K562 (cell line): Measurements from ENCODE around the gene MYL3. TPM values are rescaled to one million over a fixed set of nuclear protein-coding genes. Genes with fewer than 3 reads are reported as not detected.

ENCODE experiments used
- ATAC-seq: fragments of 200-7000 bp; cut with Tn5 transposase; 3 replicates; pipeline ENCODE4 v1.9.1; 2020; ENCODE audit warnings: moderate library complexity
- BruUV-seq: library from RNA; stranded (reverse); fragments of 400-500 nt; replicated peaks from 2 replicates; lab custom pipeline; 2021; lab: Mats Ljungman, UMichigan
- CTCF ChIA-PET: fragments of 300-600 bp; formaldehyde crosslinking; extraction: SDS; loops from one replicate; lab custom pipeline; 2021; ENCODE audit warnings: low intra/inter-chr PET ratio; lab: Yijun Ruan, JAX
- POLR2A ChIA-PET: fragments of 300-600, 350-650 bp; sonication (Branson Sonifier 250); formaldehyde crosslinking; extraction: SDS; loops from one replicate; lab custom pipeline; 2021; ENCODE audit warnings: antibody characterized with exemption, inconsistent platforms; lab: Yijun Ruan, JAX
- DNase-seq, 4 experiments: peaks; one replicate each; pipeline versions ENCODE4 v3.0.0 to v3.0.0-alpha.2; 2011 to 2018; ENCODE audit warnings: low spot score in 3 of 4, mixed read lengths in 3 of 4; ENCODE audit errors: extremely low read depth in 1 of 4
- FAIRE-seq: peaks from 2 replicates; lab custom pipeline; 2011; peaks lifted over from hg19 to GRCh38; lab: Jason Lieb, UNC
- H2AFZ ChIP-seq: 2 replicates; pipeline ENCODE4 v1.6.0; 2011; ENCODE audit warnings: low read depth, low read length, control low read depth, inconsistent platforms
- H3K27ac ChIP-seq: fragments of 200-600 bp; 3 replicates; pipeline ENCODE4 v1.8.0; 2011; ENCODE audit warnings: low read depth, mild to moderate bottlenecking, control low read depth, inconsistent platforms, low read length, moderate library complexity, mixed read lengths; ENCODE audit errors: extremely low read depth
- H3K27me3 ChIP-seq, 2 experiments: fragments of 300-600 bp in 1 of 2; 2 replicates in 1 of 2; 3 replicates in 1 of 2; pipeline versions ENCODE4 v1.6.0 to v1.8.0; 2011; ENCODE audit warnings: inconsistent platforms in 2 of 2, low read length in 2 of 2, mild to moderate bottlenecking in 1 of 2, mixed read lengths in 1 of 2, moderate library complexity in 1 of 2; ENCODE audit not compliant: control insufficient read depth in 2 of 2, insufficient read depth in 2 of 2
- H3K36me3 ChIP-seq: fragments of 300-600 bp; 3 replicates; pipeline ENCODE4 v1.8.0; 2011; ENCODE audit warnings: mild to moderate bottlenecking, low read length, inconsistent platforms; ENCODE audit not compliant: control insufficient read depth, insufficient read depth
- H3K4me1 ChIP-seq, 2 experiments: fragments of 200-600 bp in 1 of 2; replicated peaks in 1 of 2; 2 replicates in 1 of 2; 3 replicates in 1 of 2; pipeline versions ENCODE4 v1.5.1 to v1.8.0; 2011; ENCODE audit warnings: inconsistent platforms in 2 of 2, low read length in 2 of 2, mild to moderate bottlenecking in 1 of 2, mixed read lengths in 1 of 2, moderate library complexity in 1 of 2; ENCODE audit not compliant: control insufficient read depth in 2 of 2, insufficient read depth in 2 of 2
- H3K4me2 ChIP-seq: 2 replicates; pipeline ENCODE4 v1.6.1; 2011; ENCODE audit warnings: low read length, control low read depth, inconsistent platforms, mixed read lengths; ENCODE audit not compliant: insufficient read depth
- H3K4me3 ChIP-seq: fragments of 200-600 bp; sonication (generic), shearing (Covaris generic); 2 replicates; pipeline ENCODE4 v1.5.1; 2016; ENCODE audit warnings: control low read depth, inconsistent platforms
- H3K79me2 ChIP-seq: fragments of 200-600 bp; 3 replicates; pipeline ENCODE4 v1.8.0; 2011; ENCODE audit warnings: low read length, inconsistent platforms; ENCODE audit not compliant: control insufficient read depth, insufficient read depth
- H3K9ac ChIP-seq, 2 experiments: 2 replicates each; pipeline versions ENCODE4 v1.6.0 to v1.6.1; 2011; ENCODE audit warnings: low read depth in 2 of 2, low read length in 2 of 2, control low read depth in 1 of 2, inconsistent platforms in 1 of 2, mild to moderate bottlenecking in 1 of 2, mixed read lengths in 1 of 2; ENCODE audit not compliant: insufficient read depth in 1 of 2
- H3K9me1 ChIP-seq: one replicate; pipeline ENCODE4 v1.6.0; 2011; ENCODE audit warnings: inconsistent platforms, mild to moderate bottlenecking, low read length, moderate library complexity; ENCODE audit not compliant: control insufficient read depth, insufficient read depth
- H3K9me3 ChIP-seq: replicated peaks from 2 replicates; pipeline ENCODE4 v1.5.1; 2011; ENCODE audit warnings: low read depth, low read length, inconsistent platforms; ENCODE audit not compliant: control insufficient read depth, insufficient read depth
- H4K20me1 ChIP-seq: replicated peaks from 2 replicates; pipeline ENCODE4 v1.6.1; 2011; ENCODE audit warnings: low read length, inconsistent platforms, mixed read lengths; ENCODE audit not compliant: control insufficient read depth, insufficient read depth
- GATAD2A ChIP-seq: fragments of 450-650 bp; IDR thresholded peaks from 2 replicates; pipeline ENCODE4 v1.6.1; 2017
- KLF1 ChIP-seq: fragments of 450-650 bp; IDR thresholded peaks from 2 replicates; pipeline ENCODE4 v1.6.1; 2016; ENCODE audit warnings: missing genetic modification characterization, missing compliant biosample characterization
- KLF6 ChIP-seq: fragments of 250-450 bp; sonication (Bioruptor Pico); IDR thresholded peaks from 2 replicates; pipeline ENCODE4 v1.4.0; 2020; ENCODE audit warnings: mild to moderate bottlenecking, moderate library complexity, borderline replicate concordance
- MAFF ChIP-seq: IDR thresholded peaks from 2 replicates; pipeline ENCODE4 v1.6.1; 2012; ENCODE audit warnings: low read length, improper control_type of control experiment
- SLC30A9 ChIP-seq: fragments of 250-450 bp; sonication (Bioruptor Pico); IDR thresholded peaks from 2 replicates; pipeline ENCODE4 v1.8.0; 2022; ENCODE audit warnings: mild to moderate bottlenecking, moderate library complexity
- TCF15 ChIP-seq: fragments of 250-450 bp; sonication (Bioruptor Pico); IDR thresholded peaks from 2 replicates; pipeline ENCODE4 v1.8.0; 2022; ENCODE audit warnings: moderate library complexity, mild to moderate bottlenecking, inconsistent platforms
- TRIM24 ChIP-seq, 2 experiments: fragments of 450-650 bp; IDR thresholded peaks; 2 replicates each; pipeline ENCODE4 v1.6.1; 2016
- ZKSCAN3 ChIP-seq: fragments of 250-450 bp; sonication (Bioruptor Pico); IDR thresholded peaks from 2 replicates; pipeline ENCODE4 v1.4.0; 2020
- ZMIZ1 ChIP-seq, 2 experiments: fragments of 150-350 bp in 1 of 2; IDR thresholded peaks; 2 replicates each; pipeline ENCODE4 v1.6.1; 2012 to 2016; ENCODE audit warnings: low read depth in 2 of 2, low read length in 2 of 2, mild to moderate bottlenecking in 1 of 2, moderate library complexity in 1 of 2
- ZNF77 ChIP-seq: fragments of 250-450 bp; sonication (Bioruptor Pico); IDR thresholded peaks from 2 replicates; pipeline ENCODE4 v1.5.0; 2020
- WGBS: fragments of 100-300 bp; shearing (Covaris generic); methylation state at CpG from one replicate; pipeline ENCODE4 v1.1.6; 2016; ENCODE audit warnings: low coverage, mixed read lengths; ENCODE audit not compliant: insufficient coverage; ENCODE audit errors: missing lambda C conversion rate; 5-methylcytosine and 5-hydroxymethylcytosine counted together
- in situ Hi-C: fragments of 300-500 bp; cut with MboI; formaldehyde crosslinking; loops from 4 replicates; pipeline ENCODE4 v1.15.0; 2018; ENCODE audit warnings: inconsistent platforms, mixed read lengths
- intact Hi-C: fragments of 100-400 bp; cut with micrococcal nuclease; formaldehyde crosslinking; loops from 2 replicates; pipeline ENCODE4 v1.14.2; 2022
- polyA plus RNA-seq, 8 experiments: library from polyadenylated mRNA; depleted of rRNA in 4 of 8; stranded (reverse) in 5 of 8; unstranded in 3 of 8; fragments of >200 nt; fragmentation: Nextera tagmentation in 2 of 8; fragmentation: Illumina TruSeq in 1 of 8; extraction: Ambion mirVana in 2 of 8; extraction: Trizol in 1 of 8; gene quantifications; 2 replicates each; pipeline versions ENCODE4 v1.2.1 to v1.2.3, GENCODE V29; 2011 to 2014; ENCODE audit warnings: inconsistent platforms in 1 of 8, missing spikeins in 1 of 8
- total RNA-seq, 7 experiments: library from RNA; depleted of rRNA in 6 of 7; stranded (reverse); fragments of >200 nt in 6 of 7; fragmentation: Illumina TruSeq in 2 of 7; extraction: Trizol in 2 of 7; gene quantifications; 2 replicates each; pipeline versions ENCODE4 v1.2.1 to v1.2.3, GENCODE V29; 2011 to 2021; ENCODE audit warnings: low replicate concordance in 1 of 7

The MYL3 gene
- total and polyA plus RNA-seq, 9 of the 15 experiments (the other 6 are each of a cell fraction or from before 2014, with no cell fraction given) = 0.14 to 0.45 TPM; not detected in 7

GRCh38 chr3:46909535-46910161 is 46.4 kb upstream of the MYL3 start (continued):
- no peak for TF ChIP-seq TCF15

GRCh38 chr3:46908986-46909534 is 45.8 kb upstream of the MYL3 start:
- Histone ChIP-seq H3K4me2 (peak overlapping the region; percentile 40), H3K9me1 (peaks cover 4% of the 10 kb centered on the region), H3K4me1 (peaks cover 0 to 28% of the 10 kb centered on the region in 2 experiments; a peak in 3 of 5 replicates), H3K27me3 (peaks cover 0 to 10% of the 10 kb centered on the region in 2 experiments; a peak in 2 of 5 replicates), H3K4me3 (no peak overlapping the region), H2AFZ (peak overlapping the region; percentile 79), H3K36me3 (no peaks in the 10 kb centered on the region), H4K20me1 (no peaks in the 10 kb centered on the region; the same call in none of the 2 replicates), H3K27ac (no peak overlapping the region), H3K9me3 (no peaks in the 10 kb centered on the region), H3K79me2 (no peaks in the 10 kb centered on the region), H3K9ac (peak overlapping the region in 1 of 2 experiments; percentile 81; a peak in 2 of 4 replicates)
- no TSS peak for BruUV-seq
- POLR2A ChIA-PET = interaction anchor here (0.6 to 1.4 kb wide), 8 partner anchors 10 to 309 kb away, joined by 3 to 5 read pairs (median 4); no protein-coding TSS in a partner anchor
- CTCF ChIA-PET = interaction anchor here (0.8 to 1.5 kb wide), 5 partner anchors 40 to 204 kb away, joined by 3 to 16 read pairs (median 3); no protein-coding TSS in a partner anchor
- no peak for FAIRE-seq
- in situ Hi-C loops = no loop called here
- ATAC-seq = no peak
- no peak for DNase-seq
- TF ChIP-seq GATAD2A (no peak), KLF6 (CRISPR knock-in tag) (no peak), MAFF (no peak), ZNF77 (CRISPR knock-in tag) (no peak), ZMIZ1 (IDR thresholded peaks at IDR 0.05; ENCODE audit: low read depth in 2 of 2, low read length in 2 of 2) (no peak), SLC30A9 (no peak), ZKSCAN3 (CRISPR knock-in tag) (no peak), TRIM24 (IDR thresholded peaks at IDR 0.05) (no peak), KLF1 (tag) (0 out of 2 replicates have a peak, but pooled peaks have one; percentile 16)
- intact Hi-C loops = loop anchor here (1.0 to 2.0 kb wide), 3 partner anchors 43 to 454 kb away; no protein-coding TSS in a partner anchor
- WGBS = 36% methylated on average over 8 of the region's 8 CpGs
